GM18526 (cell line): Measurements from ENCODE around the gene SMARCD3.

Experiments used
- POLR2A ChIP-seq: IDR thresholded peaks from 3 replicates; pipeline ENCODE4 v1.6.1; 2011; ENCODE audit not compliant: insufficient read length; ENCODE audit errors: extremely low read depth

SMARCD3 gene

GRCh38 chr7:151238190-151238810 lies 10.2 kb downstream of the SMARCD3 start:
- TF ChIP-seq POLR2A = no peak

GRCh38 chr7:151237244-151238189 lies 11.0 kb downstream of the SMARCD3 start:
- no peak for TF ChIP-seq POLR2A

- TF ChIP-seq POLR2A = no peak
Observed at GRCh38 chr7:151236406-151236805, 12.1 kb downstream of the SMARCD3 start.

- no peak for TF ChIP-seq POLR2A
Observed at GRCh38 chr7:151235091-151235787, 13.3 kb downstream of the SMARCD3 start.

- no peak for TF ChIP-seq POLR2A
Observed at GRCh38 chr7:151233804-151234203, 14.7 kb downstream of the SMARCD3 start.

- peak; percentile 23 for TF ChIP-seq POLR2A
Observed at GRCh38 chr7:151232917-151233701, 15.4 kb downstream of the SMARCD3 start.

- TF ChIP-seq POLR2A = peak; percentile 87
Observed at GRCh38 chr7:151232091-151232916, 16.2 kb downstream of the SMARCD3 start, which contains the start of gene CHPF2. CHPF2 (plus strand) TSS chr7:151232483; CDS start chr7:151234012, 1,529 bp downstream.

GRCh38 chr7:151231080-151231479 lies 17.4 kb downstream of the SMARCD3 start:
- no peak for TF ChIP-seq POLR2A

GRCh38 chr7:151229249-151229648 lies 19.2 kb downstream of the SMARCD3 start:
- no peak for TF ChIP-seq POLR2A

- no peak for TF ChIP-seq POLR2A
Observed at GRCh38 chr7:151228024-151228866, 20.2 kb downstream of the SMARCD3 start.

GRCh38 chr7:151226875-151227782 lies 21.4 kb downstream of the SMARCD3 start, which contains the start of gene ABCF2:
ABCF2 (minus strand) TSS chr7:151227205; CDS start chr7:151226458, 747 bp downstream.
- peak; percentile 60 for TF ChIP-seq POLR2A

- no peak for TF ChIP-seq POLR2A
Observed at GRCh38 chr7:151226560-151226874, 22.0 kb downstream of the SMARCD3 start.

GRCh38 chr7:151225948-151226510 lies 22.5 kb downstream of the SMARCD3 start:
- TF ChIP-seq POLR2A = no peak
